ENCODE data around the gene NEUROG2.

NEUROG2 gene

DNA sequence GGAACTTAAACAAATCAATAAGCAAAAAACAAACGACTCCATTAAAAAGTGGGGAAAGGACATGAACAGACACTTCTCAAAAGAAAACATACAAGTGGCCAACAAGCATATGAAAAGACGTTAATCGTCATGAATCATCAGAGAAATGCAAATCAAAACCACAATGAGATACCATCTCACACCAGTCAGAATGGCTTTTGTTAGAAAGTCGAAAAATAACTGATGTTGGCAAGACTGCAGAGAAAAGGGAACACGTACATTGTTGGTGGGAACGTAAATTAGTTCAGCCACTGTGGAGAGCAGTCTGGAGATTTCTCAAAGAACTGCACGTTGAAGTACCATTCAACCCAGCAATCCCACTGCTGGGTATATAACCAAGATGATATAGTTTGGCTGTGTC lies 23.7 kb downstream of the NEUROG2 start:
- TF ChIP-seq CTCF (IDR thresholded peaks at IDR 0.05) = no peak

GRCh38 chr4:112485930-112486329 lies 30.1 kb downstream of the NEUROG2 start:
- TF ChIP-seq CTCF (IDR thresholded peaks at IDR 0.05) = no peak

DNA sequence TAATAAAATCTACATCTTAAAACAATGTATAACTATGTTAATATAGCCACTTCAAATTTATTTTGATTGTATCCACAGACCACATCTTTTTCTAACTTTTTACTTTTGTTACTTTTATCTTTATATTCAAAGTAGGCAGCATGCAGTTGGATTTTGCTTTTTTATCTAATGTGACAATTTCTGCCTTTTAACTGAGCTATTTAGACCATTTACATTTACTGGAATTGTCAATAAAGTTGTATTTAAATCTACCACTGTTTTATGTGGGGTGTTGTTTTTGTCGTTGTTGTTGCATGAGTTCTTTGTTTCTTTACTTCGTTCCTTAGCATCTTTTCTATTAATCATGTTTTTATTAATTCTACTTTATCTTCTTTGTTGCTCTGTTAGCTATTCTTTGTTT lies 42.0 kb downstream of the NEUROG2 start:
- TF ChIP-seq CTCF (IDR thresholded peaks at IDR 0.05) = no peak

DNA sequence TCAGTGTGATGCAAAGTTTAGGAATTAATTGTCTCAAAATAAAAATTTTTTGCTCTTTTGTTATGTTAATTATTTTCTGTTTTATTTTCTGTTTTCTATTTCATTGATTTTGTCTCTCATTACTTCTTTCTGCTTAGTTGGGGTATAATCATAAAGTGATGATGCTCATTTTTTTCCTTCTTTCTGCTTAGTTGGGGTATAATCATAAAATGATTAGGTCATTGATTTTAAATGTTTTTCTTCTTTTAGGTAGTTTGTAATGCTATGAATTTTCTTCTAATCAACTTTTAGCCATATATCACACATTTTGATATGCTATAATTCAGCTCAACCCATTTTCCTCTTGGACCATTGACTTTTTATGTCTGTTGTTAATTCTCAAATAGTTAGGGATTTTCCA lies 43.7 kb downstream of the NEUROG2 start:
- no peak for TF ChIP-seq CTCF (IDR thresholded peaks at IDR 0.05)

All from LNCAP (cell line).